Loucy (cell line): ENCODE measurements around the gene INTS2.

Experiments
- CTCF ChIP-seq: fragments of 200-600 bp; sonication (generic); conservative IDR thresholded peaks from 2 replicates; pipeline ENCODE4 v1.5.1; 2014; ENCODE audit warnings: mild to moderate bottlenecking, antibody characterized with exemption, low read length
- EZH2phosphoT487 ChIP-seq: fragments of 200-600 bp; IDR thresholded peaks from 2 replicates; pipeline ENCODE4 v1.6.1; 2018; ENCODE audit warnings: antibody characterized with exemption, mild to moderate bottlenecking, moderate library complexity, borderline replicate concordance

GRCh38 chr17:61869138-61869537 is 58.6 kb downstream of the INTS2 start:
- TF ChIP-seq CTCF (no peak), EZH2phosphoT487 (no peak)
